Type B pancreatic cell (in vitro differentiated cells): ENCODE results near the gene SGCA. TPM values are rescaled to one million over a fixed set of nuclear protein-coding genes. Genes with fewer than 3 reads are reported as not detected.

Experiments
- DNase-seq: peaks from one replicate; pipeline ENCODE4 v3.0.0; 2021; ENCODE audit warnings: mixed read lengths; ENCODE audit not compliant: unreplicated experiment; ENCODE audit errors: extremely low spot score
- H3K27ac Mint-ChIP-seq: 2 replicates; pipeline ENCODE4 v1.8.0; 2021; ENCODE audit warnings: mild to moderate bottlenecking, mixed read lengths
- H3K27me3 Mint-ChIP-seq: 2 replicates; pipeline ENCODE4 v1.8.0; 2021; ENCODE audit warnings: mixed read lengths
- H3K36me3 Mint-ChIP-seq: 2 replicates; pipeline ENCODE4 v1.8.0; 2021; ENCODE audit warnings: mixed read lengths
- H3K4me1 Mint-ChIP-seq: one replicate; pipeline ENCODE4 v1.8.0; 2021; ENCODE audit warnings: mixed read lengths; ENCODE audit not compliant: unreplicated experiment
- H3K4me3 Mint-ChIP-seq: 2 replicates; pipeline ENCODE4 v1.8.0; 2021; ENCODE audit warnings: mild to moderate bottlenecking, mixed read lengths
- H3K9me3 Mint-ChIP-seq: 2 replicates; pipeline ENCODE4 v1.8.0; 2021; ENCODE audit warnings: mixed read lengths
- CTCF ChIP-seq: fragments of 200-600 bp; sonication (generic); conservative IDR thresholded peaks from 2 replicates; pipeline ENCODE4 v1.5.0; 2021; ENCODE audit warnings: antibody characterized with exemption, mild to moderate bottlenecking
- total RNA-seq: library from RNA; stranded (reverse); gene quantifications from 2 replicates; pipeline ENCODE4 v1.2.1, GENCODE V29; 2021; ENCODE audit warnings: low replicate concordance

The SGCA gene
- total RNA-seq, 1 donor from 2014 or later = 0.72 TPM

- Mint-ChIP-seq H3K36me3 (peaks cover 26% of the 10 kb centered on the region), H3K9me3 (no peaks in the 10 kb centered on the region), H3K4me1 (peaks cover 33% of the 10 kb centered on the region), H3K27ac (no peak overlapping the region), H3K4me3 (no peak overlapping the region), H3K27me3 (no peaks in the 10 kb centered on the region)
- DNase-seq = no peak
- TF ChIP-seq CTCF = no peak
These were observed 21.4 kb upstream of the SGCA start for GRCh38 chr17:50144355-50144754.

- Mint-ChIP-seq H3K4me3 (peak overlapping the region; percentile 53), H3K4me1 (peaks cover 29% of the 10 kb centered on the region), H3K27ac (no peak overlapping the region), H3K27me3 (no peaks in the 10 kb centered on the region), H3K36me3 (peaks cover 21% of the 10 kb centered on the region), H3K9me3 (no peaks in the 10 kb centered on the region)
- DNase-seq = no peak
- TF ChIP-seq CTCF = no peak
These were observed 20.8 kb upstream of the SGCA start for GRCh38 chr17:50144845-50145531.

GRCh38 chr17:50145532-50146229, 20.1 kb upstream of the SGCA start:
- Mint-ChIP-seq H3K9me3 (no peaks in the 10 kb centered on the region), H3K27ac (no peak overlapping the region), H3K36me3 (peaks cover 19% of the 10 kb centered on the region), H3K4me3 (peak overlapping the region; percentile 53), H3K4me1 (peaks cover 25% of the 10 kb centered on the region), H3K27me3 (no peaks in the 10 kb centered on the region)
- no peak for TF ChIP-seq CTCF
- DNase-seq = no peak

GRCh38 chr17:50146230-50146926, 19.4 kb upstream of the SGCA start:
- Mint-ChIP-seq H3K4me1 (peaks cover 25% of the 10 kb centered on the region), H3K27ac (no peak overlapping the region), H3K4me3 (peak overlapping the region; percentile 88), H3K36me3 (peaks cover 19% of the 10 kb centered on the region), H3K9me3 (no peaks in the 10 kb centered on the region), H3K27me3 (no peaks in the 10 kb centered on the region)
- no peak for DNase-seq
- peak; percentile 32 for TF ChIP-seq CTCF

GRCh38 chr17:50146927-50147665, 18.7 kb upstream of the SGCA start:
- Mint-ChIP-seq H3K9me3 (no peaks in the 10 kb centered on the region), H3K4me3 (peak overlapping the region; percentile 88), H3K27me3 (no peaks in the 10 kb centered on the region), H3K36me3 (peaks cover 14% of the 10 kb centered on the region), H3K4me1 (peaks cover 26% of the 10 kb centered on the region), H3K27ac (peak overlapping the region; percentile 59)
- DNase-seq = no peak
- TF ChIP-seq CTCF = no peak
